H1 (cell line): ENCODE measurements around the gene EGFR. TPM values are rescaled to one million over a fixed set of nuclear protein-coding genes. Genes with fewer than 3 reads are reported as not detected.

ENCODE experiments used
- CTCF ChIA-PET: fragments of 300-600 bp; sonication (Branson Sonifier 250); formaldehyde crosslinking; loops from one replicate; lab custom pipeline; 2021; ENCODE audit not compliant: partially characterized antibody; lab: Charles Lee
- POLR2A ChIA-PET: fragments of 300-600 bp; sonication (Branson Sonifier 250); formaldehyde crosslinking; loops from one replicate; lab custom pipeline; 2021; ENCODE audit warnings: inconsistent platforms; ENCODE audit not compliant: partially characterized antibody; lab: Charles Lee
- DNase-seq, 2 experiments: peaks; one replicate each; pipeline versions ENCODE4 v3.0.0 to v3.0.0-alpha.2; 2010 to 2022; ENCODE audit warnings: low spot score in 2 of 2, low read depth in 1 of 2, mixed read lengths in 1 of 2
- FAIRE-seq: peaks from 2 replicates; lab custom pipeline; 2011; peaks lifted over from hg19 to GRCh38; lab: Jason Lieb, UNC
- H2AFZ ChIP-seq: 2 replicates; pipeline ENCODE4 v1.8.1; 2012; ENCODE audit warnings: low read length, inconsistent platforms
- H2AK5ac ChIP-seq: 2 replicates; pipeline ENCODE4 v1.6.1; 2013; ENCODE audit warnings: low read depth, low read length
- H2BK120ac ChIP-seq: replicated peaks from 2 replicates; pipeline ENCODE3; 2013; ENCODE audit warnings: low read depth, low read length, inconsistent platforms
- H2BK12ac ChIP-seq: 2 replicates; pipeline ENCODE4 v1.6.1; 2013; ENCODE audit warnings: low read depth, low read length
- H2BK15ac ChIP-seq: 2 replicates; pipeline ENCODE4 v1.6.1; 2013; ENCODE audit warnings: low read length
- H2BK20ac ChIP-seq: 2 replicates; pipeline ENCODE4 v1.6.1; 2013; ENCODE audit warnings: low read length
- H2BK5ac ChIP-seq: 2 replicates; pipeline ENCODE4 v1.6.1; 2013; ENCODE audit warnings: low read depth, low read length
- H3K14ac ChIP-seq: 2 replicates; pipeline ENCODE4 v1.6.1; 2013; ENCODE audit warnings: inconsistent platforms; ENCODE audit not compliant: insufficient read length
- H3K18ac ChIP-seq: 2 replicates; pipeline ENCODE4 v1.6.1; 2013; ENCODE audit warnings: low read length; ENCODE audit errors: extremely low read depth
- H3K23ac ChIP-seq: 2 replicates; pipeline ENCODE4 v1.6.1; 2013; ENCODE audit warnings: inconsistent platforms; ENCODE audit not compliant: insufficient read length
- H3K23me2 ChIP-seq: 2 replicates; pipeline ENCODE4 v1.6.1; 2013; ENCODE audit warnings: low read depth, low read length
- H3K27ac ChIP-seq: 2 replicates; pipeline ENCODE4 v1.6.1; 2011; ENCODE audit warnings: low read depth, low read length, inconsistent platforms
- H3K27me3 ChIP-seq, 4 experiments: replicated peaks in 1 of 4; 1 replicate in 1 of 4; 2 replicates in 3 of 4; pipeline versions ENCODE4 v1.6.1 to v1.8.1; 2011 to 2013; ENCODE audit warnings: low read length in 3 of 4, mild to moderate bottlenecking in 3 of 4, inconsistent platforms in 2 of 4, mixed read lengths in 2 of 4, moderate library complexity in 1 of 4; ENCODE audit not compliant: control insufficient read depth in 3 of 4, insufficient read depth in 3 of 4; ENCODE audit errors: extremely low read depth in 1 of 4
- H3K36me3 ChIP-seq, 4 experiments: 2 replicates each; pipeline versions ENCODE4 v1.6.1 to v1.8.1; 2011 to 2013; ENCODE audit warnings: mild to moderate bottlenecking in 4 of 4, low read length in 3 of 4, moderate library complexity in 2 of 4, control low read depth in 1 of 4, inconsistent platforms in 1 of 4; ENCODE audit not compliant: insufficient read depth in 4 of 4, control insufficient read depth in 2 of 4
- H3K4ac ChIP-seq: replicated peaks from 2 replicates; pipeline ENCODE3; 2013; ENCODE audit warnings: low read length, low read depth, mixed read lengths, inconsistent platforms; ENCODE audit not compliant: insufficient read length
- H3K4me1 ChIP-seq, 4 experiments: replicated peaks in 1 of 4; 1 replicate in 1 of 4; 2 replicates in 3 of 4; pipeline versions ENCODE4 v1.6.1 to v1.8.1; 2011 to 2013; ENCODE audit warnings: low read length in 3 of 4, inconsistent platforms in 2 of 4, mixed read lengths in 1 of 4; ENCODE audit not compliant: insufficient read depth in 4 of 4, control insufficient read depth in 3 of 4
- H3K4me2 ChIP-seq, 2 experiments: 2 replicates each; pipeline versions ENCODE4 v1.6.1 to v1.8.1; 2011 to 2013; ENCODE audit warnings: low read depth in 2 of 2, low read length in 2 of 2, control low read depth in 1 of 2, inconsistent platforms in 1 of 2, mild to moderate bottlenecking in 1 of 2; ENCODE audit not compliant: insufficient read depth in 1 of 2
- H3K4me3 ChIP-seq, 4 experiments: fragments of 200-600, 300-600 bp in 1 of 4; sonication (generic), shearing (Covaris generic), sonication (Bioruptor Twin) in 1 of 4; 2 replicates each; pipeline versions ENCODE4 v1.5.1 to v1.8.1; 2011 to 2016; ENCODE audit warnings: low read length in 4 of 4, low read depth in 3 of 4, control low read depth in 2 of 4, inconsistent platforms in 2 of 4, mild to moderate bottlenecking in 2 of 4, mixed read lengths in 1 of 4, moderate library complexity in 1 of 4; ENCODE audit not compliant: insufficient read depth in 2 of 4; ENCODE audit errors: extremely low read depth in 1 of 4
- H3K56ac ChIP-seq: replicated peaks from 2 replicates; pipeline ENCODE3; 2013; ENCODE audit warnings: low read depth, mild to moderate bottlenecking, mixed read lengths, low read length, inconsistent platforms; ENCODE audit not compliant: insufficient read length
- H3K79me1 ChIP-seq: 2 replicates; pipeline ENCODE4 v1.6.1; 2013; ENCODE audit warnings: low read depth, low read length, control low read depth
- H3K79me2 ChIP-seq, 2 experiments: 2 replicates each; pipeline versions ENCODE4 v1.6.1 to v1.8.1; 2012 to 2013; ENCODE audit warnings: low read length in 2 of 2, mild to moderate bottlenecking in 2 of 2, inconsistent platforms in 1 of 2; ENCODE audit not compliant: insufficient read depth in 2 of 2, control insufficient read depth in 1 of 2
- H3K9ac ChIP-seq, 4 experiments: replicated peaks in 1 of 4; 1 replicate in 1 of 4; 2 replicates in 3 of 4; pipeline versions ENCODE4 v1.6.1 to v1.8.1; 2011 to 2013; ENCODE audit warnings: low read depth in 3 of 4, low read length in 3 of 4, control low read depth in 2 of 4, mild to moderate bottlenecking in 2 of 4, moderate library complexity in 2 of 4, inconsistent platforms in 1 of 4; ENCODE audit errors: extremely low read depth in 1 of 4
- H3K9me3 ChIP-seq, 2 experiments: 2 replicates each; pipeline versions ENCODE4 v1.6.1 to v1.8.1; 2012 to 2013; ENCODE audit warnings: mild to moderate bottlenecking in 2 of 2, moderate library complexity in 2 of 2, control low read depth in 1 of 2, inconsistent platforms in 1 of 2, low read depth in 1 of 2, low read length in 1 of 2, mixed read lengths in 1 of 2; ENCODE audit not compliant: insufficient read depth in 2 of 2
- H4K20me1 ChIP-seq, 2 experiments: replicated peaks in 1 of 2; 2 replicates each; pipeline versions ENCODE3 to v1.8.1; 2011 to 2013; ENCODE audit warnings: inconsistent platforms in 2 of 2, low read length in 2 of 2, mild to moderate bottlenecking in 1 of 2; ENCODE audit not compliant: insufficient read depth in 2 of 2, control insufficient read depth in 1 of 2
- H4K5ac ChIP-seq: 2 replicates; pipeline ENCODE4 v1.6.1; 2013; ENCODE audit warnings: low read length, low read depth, mixed read lengths, inconsistent platforms; ENCODE audit not compliant: insufficient read length
- H4K8ac ChIP-seq: 2 replicates; pipeline ENCODE4 v1.8.0; 2013; ENCODE audit warnings: mild to moderate bottlenecking, moderate library complexity, low read length, inconsistent platforms; ENCODE audit not compliant: insufficient read depth; ENCODE audit errors: extremely low read depth
- H4K91ac ChIP-seq: replicated peaks from 2 replicates; pipeline ENCODE3; 2013; ENCODE audit warnings: low read length, mixed read lengths, inconsistent platforms; ENCODE audit not compliant: insufficient read length
- BACH1 ChIP-seq: IDR thresholded peaks from 2 replicates; pipeline ENCODE4 v1.6.1; 2012; ENCODE audit warnings: low read length, improper control_type of control experiment
- BCL11A ChIP-seq, 2 experiments: IDR thresholded peaks; one replicate each; pipeline ENCODE4 v1.6.1; 2011; ENCODE audit warnings: low read depth in 2 of 2, low read length in 2 of 2, mild to moderate bottlenecking in 2 of 2
- EZH2 ChIP-seq: fragments of 200-600 bp; sonication (generic); IDR thresholded peaks from 2 replicates; pipeline ENCODE4 v1.7.1; 2012; ENCODE audit warnings: low read depth, mild to moderate bottlenecking, moderate library complexity, low read length, inconsistent platforms; ENCODE audit not compliant: severe bottlenecking
- JUN ChIP-seq: IDR thresholded peaks from 2 replicates; pipeline ENCODE4 v1.6.1; 2011; ENCODE audit warnings: low read depth, mild to moderate bottlenecking, improper control_type of control experiment, low read length
- KDM4A ChIP-seq: IDR thresholded peaks from one replicate; pipeline ENCODE4 v1.7.1; 2012; ENCODE audit warnings: low read depth, mild to moderate bottlenecking, moderate library complexity, low read length, inconsistent platforms; ENCODE audit not compliant: severe bottlenecking
- KDM5A ChIP-seq: fragments of 200-600 bp; IDR thresholded peaks from 2 replicates; pipeline ENCODE4 v1.7.1; 2012; ENCODE audit warnings: mild to moderate bottlenecking, low read length, inconsistent platforms, mixed read lengths
- PHF8 ChIP-seq: fragments of 200-600 bp; sonication (generic); conservative IDR thresholded peaks from 2 replicates; pipeline ENCODE4 v1.7.1; 2012; ENCODE audit warnings: low read depth, mild to moderate bottlenecking, inconsistent platforms, low read length, moderate library complexity
- POLR2A ChIP-seq, 2 experiments: IDR thresholded peaks; 1 replicate in 1 of 2; 2 replicates in 1 of 2; pipeline ENCODE4 v1.6.1; 2011; ENCODE audit warnings: low read depth in 2 of 2, low read length in 2 of 2, mild to moderate bottlenecking in 2 of 2; ENCODE audit errors: control extremely low read depth in 1 of 2
- SRF ChIP-seq: IDR thresholded peaks from 2 replicates; pipeline ENCODE4 v1.6.1; 2011; ENCODE audit warnings: mild to moderate bottlenecking, low read depth, low read length, moderate library complexity
- TAF1 ChIP-seq: IDR thresholded peaks from 2 replicates; pipeline ENCODE4 v1.6.1; 2011; ENCODE audit warnings: mild to moderate bottlenecking, low read depth, low read length
- WGBS, 2 experiments: shearing (Covaris generic) in 1 of 2; methylation state at CpG; one replicate each; pipeline versions ENCODE4 v1.1.6 to v1.1.7; 2013 to 2015; ENCODE audit warnings: low lambda C conversion rate in 2 of 2, mixed read lengths in 2 of 2, inconsistent platforms in 1 of 2, low coverage in 1 of 2, missing lambda C conversion rate in 1 of 2; ENCODE audit not compliant: insufficient replicate concordance in 2 of 2, insufficient coverage in 1 of 2, insufficient read length in 1 of 2; ENCODE audit errors: extremely low coverage in 1 of 2, missing lambda C conversion rate in 1 of 2; 5-methylcytosine and 5-hydroxymethylcytosine counted together
- polyA plus RNA-seq, 7 experiments: library from polyadenylated mRNA; depleted of rRNA in 3 of 7; stranded (reverse) in 5 of 7; unstranded in 2 of 7; fragments of >200 nt in 5 of 7; fragments of 200-250 nt in 2 of 7; gene quantifications; 1 replicate in 5 of 7; 2 replicates in 1 of 7; 4 replicates in 1 of 7; pipeline versions ENCODE4 v1.2.1 to v1.2.3, GENCODE V29; 2011 to 2013; ENCODE audit warnings: missing spikeins in 2 of 7, mixed read lengths in 2 of 7
- total RNA-seq: library from RNA; stranded (reverse); fragmentation: NEBNext Ultra II Directional; extraction: Animal tissue kit (Norgen Biotek cat#: 25700); gene quantifications from 2 replicates; pipeline ENCODE4 v1.2.1, GENCODE V29; 2021
- TF ChIP-seq, protein P1 (sequence below): IDR thresholded peaks from 2 replicates; pipeline ENCODE4 v1.6.1; 2012; ENCODE audit warnings: inconsistent platforms

The EGFR gene
- total and polyA plus RNA-seq, 2 of the 8 experiments (the other 6 are each of a cell fraction or from before 2014, with no cell fraction given), result 1.9 to 5.8 TPM

DNA sequence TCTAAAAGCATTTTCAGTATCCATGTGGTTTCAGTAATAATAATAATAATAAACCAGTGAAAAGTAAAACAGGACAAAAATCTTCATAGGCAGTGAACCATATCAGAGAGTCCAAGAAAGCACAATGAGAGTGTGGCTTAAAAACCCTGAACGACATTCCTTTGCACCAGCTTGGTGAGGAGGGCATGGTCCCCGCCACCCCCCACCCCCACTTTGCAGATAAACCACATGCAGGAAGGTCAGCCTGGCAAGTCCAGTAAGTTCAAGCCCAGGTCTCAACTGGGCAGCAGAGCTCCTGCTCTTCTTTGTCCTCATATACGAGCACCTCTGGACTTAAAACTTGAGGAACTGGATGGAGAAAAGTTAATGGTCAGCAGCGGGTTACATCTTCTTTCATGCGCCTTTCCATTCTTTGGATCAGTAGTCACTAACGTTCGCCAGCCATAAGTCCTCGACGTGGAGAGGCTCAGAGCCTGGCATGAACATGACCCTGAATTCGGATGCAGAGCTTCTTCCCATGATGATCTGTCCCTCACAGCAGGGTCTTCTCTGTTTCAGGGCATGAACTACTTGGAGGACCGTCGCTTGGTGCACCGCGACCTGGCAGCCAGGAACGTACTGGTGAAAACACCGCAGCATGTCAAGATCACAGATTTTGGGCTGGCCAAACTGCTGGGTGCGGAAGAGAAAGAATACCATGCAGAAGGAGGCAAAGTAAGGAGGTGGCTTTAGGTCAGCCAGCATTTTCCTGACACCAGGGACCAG is 172.5 kb downstream of the EGFR start:
- Histone ChIP-seq H3K36me3 (no peaks in the 10 kb centered on the region), H3K4ac (peak overlapping the region; percentile 55), H3K14ac (no peak overlapping the region), H3K27ac (no peak overlapping the region), H3K23ac (no peak overlapping the region), H3K4me1 (peaks cover 22 to 39% (median 37%) of the 10 kb centered on the region in 4 experiments), H4K5ac (no peak overlapping the region), H2AK5ac (0 out of 2 replicates have a peak overlapping the region, but pooled peaks have one; percentile 94), H3K9me3 (no peaks in the 10 kb centered on the region), H2AFZ (no peak overlapping the region), H3K4me2 (no peak overlapping the region), H4K20me1 (no peaks in the 10 kb centered on the region), H2BK20ac (peak overlapping the region; percentile 77), H3K4me3 (no peak overlapping the region), H3K79me2 (no peaks in the 10 kb centered on the region), H3K23me2 (no peaks in the 10 kb centered on the region), H2BK12ac (peak overlapping the region; percentile 88; the same call in 1 of the 2 replicates), H3K27me3 (no peaks in the 10 kb centered on the region; a peak in 2 of 7 replicates), H4K8ac (no peak overlapping the region), H2BK5ac (peak overlapping the region; percentile 6; the same call in 1 of the 2 replicates), H3K18ac (peak overlapping the region; percentile 78; the same call in 1 of the 2 replicates), H2BK15ac (no peak overlapping the region), H3K9ac (no peak overlapping the region; a peak in 1 of 7 replicates), H4K91ac (peak overlapping the region; percentile 47), H3K56ac (no peak overlapping the region), H2BK120ac (no peak overlapping the region), H3K79me1 (no peaks in the 10 kb centered on the region)
- FAIRE-seq, result no peak
- ChIA-PET POLR2A (interaction anchor here (1.3 kb wide), 1 partner anchor 17 kb away, joined by 3 read pairs; no protein-coding TSS in a partner anchor), CTCF (interaction anchor here (0.6 to 1.7 kb wide), 5 partner anchors 8 to 134 kb away, joined by 3 to 6 read pairs (median 3); no protein-coding TSS in a partner anchor)
- TF ChIP-seq BACH1, result no peak
- TF ChIP-seq KDM5A, result no peak
- no peak for TF ChIP-seq PHF8
- no peak for TF ChIP-seq EZH2
- TF ChIP-seq BCL11A (IDR thresholded peaks at IDR 0.05; ENCODE audit: low read depth in 2 of 2, low read length in 2 of 2), result no peak
- TF ChIP-seq TAF1, result no peak
- no peak for TF ChIP-seq POLR2A (IDR thresholded peaks at IDR 0.05; ENCODE audit: control extremely low read depth in 1 of 2, low read depth in 2 of 2, low read length in 2 of 2)
- TF ChIP-seq SRF, result no peak
- TF ChIP-seq, protein P1, sequence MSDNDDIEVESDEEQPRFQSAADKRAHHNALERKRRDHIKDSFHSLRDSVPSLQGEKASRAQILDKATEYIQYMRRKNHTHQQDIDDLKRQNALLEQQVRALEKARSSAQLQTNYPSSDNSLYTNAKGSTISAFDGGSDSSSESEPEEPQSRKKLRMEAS, result no peak
- TF ChIP-seq KDM4A, result no peak
- no peak for TF ChIP-seq JUN
- 81% methylated on average over 17 of the region's 17 CpGs; no CpG with 5 or more reads in 1 of the 2 experiments for WGBS, 2 experiments
- DNase-seq, result no peak
